HepG2 (cell line): Measurements from ENCODE around the gene ABCG8. TPM values are rescaled to one million over a fixed set of nuclear protein-coding genes. Genes with fewer than 3 reads are reported as not detected.

Source experiments
- ATAC-seq: fragments of 200-7000 bp; cut with Tn5 transposase; 3 replicates; pipeline ENCODE4 v1.9.1; 2020; ENCODE audit warnings: mild to moderate bottlenecking, moderate library complexity
- BruUV-seq: library from RNA; stranded (reverse); fragments of 400-500 nt; replicated peaks from 2 replicates; lab custom pipeline; 2021; lab: Mats Ljungman, UMichigan
- CTCF ChIA-PET: fragments of 300-600 bp; formaldehyde crosslinking; extraction: SDS; loops from one replicate; lab custom pipeline; 2021; ENCODE audit warnings: low total read pairs, inconsistent platforms, low intra/inter-chr PET ratio; lab: Yijun Ruan, JAX
- POLR2A ChIA-PET: fragments of 350-600 bp; sonication (Branson Sonifier 250); formaldehyde crosslinking; loops from one replicate; lab custom pipeline; 2020; ENCODE audit warnings: antibody characterized with exemption, inconsistent platforms; lab: Yijun Ruan, JAX
- DNase-seq: peaks from one replicate; pipeline ENCODE4 v3.0.0-alpha.2; 2015; ENCODE audit warnings: low spot score
- FAIRE-seq: peaks from 3 replicates; lab custom pipeline; 2011; peaks lifted over from hg19 to GRCh38; lab: Jason Lieb, UNC
- H2AFZ ChIP-seq: one replicate; pipeline ENCODE4 v1.6.1; 2011; ENCODE audit warnings: low read length, inconsistent platforms
- H3K27ac ChIP-seq: fragments of 300-600 bp; 3 replicates; pipeline ENCODE4 v1.8.0; 2011; ENCODE audit warnings: mixed run types, mild to moderate bottlenecking, mixed read lengths, low read length, inconsistent platforms; ENCODE audit not compliant: insufficient read depth; ENCODE audit errors: extremely low read length
- H3K27me3 ChIP-seq, 2 experiments: fragments of 200-600 bp in 1 of 2; 2 replicates in 1 of 2; 3 replicates in 1 of 2; pipeline versions ENCODE4 v1.6.0 to v1.8.0; 2011; ENCODE audit warnings: low read length in 2 of 2, mild to moderate bottlenecking in 2 of 2, moderate library complexity in 2 of 2, inconsistent platforms in 1 of 2; ENCODE audit not compliant: insufficient read depth in 2 of 2, control insufficient read depth in 1 of 2
- H3K36me3 ChIP-seq, 2 experiments: fragments of 200-600 bp in 1 of 2; replicated peaks in 1 of 2; 2 replicates in 1 of 2; 3 replicates in 1 of 2; pipeline versions ENCODE4 v1.5.1 to v1.8.0; 2011; ENCODE audit warnings: low read length in 2 of 2, inconsistent platforms in 1 of 2; ENCODE audit not compliant: insufficient read depth in 2 of 2, control insufficient read depth in 1 of 2
- H3K4me1 ChIP-seq: 2 replicates; pipeline ENCODE4 v1.5.1; 2012; ENCODE audit warnings: low read length, inconsistent platforms; ENCODE audit not compliant: insufficient read depth
- H3K4me2 ChIP-seq: 2 replicates; pipeline ENCODE4 v1.6.0; 2011; ENCODE audit warnings: low read depth, low read length, inconsistent platforms
- H3K4me3 ChIP-seq, 3 experiments: fragments of 200-600 bp in 1 of 3; sonication (generic), shearing (Covaris generic) in 1 of 3; replicated peaks in 1 of 3; 2 replicates each; pipeline ENCODE4 v1.5.1; 2011 to 2016; ENCODE audit warnings: low read length in 3 of 3, inconsistent platforms in 2 of 3, low read depth in 2 of 3, mild to moderate bottlenecking in 2 of 3, control low read depth in 1 of 3, mixed read lengths in 1 of 3; ENCODE audit not compliant: insufficient read depth in 1 of 3
- H3K79me2 ChIP-seq: one replicate; pipeline ENCODE4 v1.6.1; 2011; ENCODE audit warnings: low read length, inconsistent platforms; ENCODE audit not compliant: insufficient read depth
- H3K9ac ChIP-seq: 2 replicates; pipeline ENCODE4 v1.6.0; 2011; ENCODE audit warnings: mild to moderate bottlenecking, low read depth, low read length, inconsistent platforms; ENCODE audit not compliant: insufficient read depth
- H3K9me3 ChIP-seq: 2 replicates; pipeline ENCODE4 v1.5.1; 2012; ENCODE audit warnings: mild to moderate bottlenecking, low read length
- H4K20me1 ChIP-seq: 2 replicates; pipeline ENCODE4 v1.6.0; 2011; ENCODE audit warnings: inconsistent platforms, mild to moderate bottlenecking, low read length, moderate library complexity; ENCODE audit not compliant: insufficient read depth
- CREB1 ChIP-seq, 2 experiments: fragments of 450-650 bp in 1 of 2; IDR thresholded peaks; 2 replicates each; pipeline ENCODE4 v1.6.1; 2016 to 2017; ENCODE audit warnings: control low read depth in 1 of 2, mild to moderate bottlenecking in 1 of 2, missing compliant biosample characterization in 1 of 2, missing genetic modification characterization in 1 of 2
- GZF1 ChIP-seq: sonication (generic); formaldehyde crosslinking; IDR thresholded peaks from 2 replicates; pipeline ENCODE4 v1.5.1; 2020; ENCODE audit warnings: mild to moderate bottlenecking, missing genetic modification reagents
- HNRNPL ChIP-seq: fragments of 200-400 bp; formaldehyde crosslinking; IDR thresholded peaks from 2 replicates; pipeline ENCODE4 v1.6.1; 2017; ENCODE audit warnings: mild to moderate bottlenecking, low read depth, low read length
- KDM5B ChIP-seq: sonication (generic); formaldehyde crosslinking; IDR thresholded peaks from 2 replicates; pipeline ENCODE4 v1.4.0; 2020; ENCODE audit warnings: missing genetic modification reagents, mild to moderate bottlenecking, borderline replicate concordance
- MTA1 ChIP-seq: sonication (generic); formaldehyde crosslinking; IDR thresholded peaks from 2 replicates; pipeline ENCODE4 v1.4.0; 2020; ENCODE audit warnings: missing genetic modification reagents, mild to moderate bottlenecking, borderline replicate concordance
- NONO ChIP-seq, 2 experiments: fragments of 450-650 bp in 1 of 2; sonication (generic) in 1 of 2; formaldehyde crosslinking in 1 of 2; IDR thresholded peaks in 1 of 2; conservative IDR thresholded peaks in 1 of 2; 2 replicates each; pipeline versions ENCODE4 v1.6.1 to v1.8.0; 2017 to 2022; ENCODE audit warnings: mild to moderate bottlenecking in 1 of 2, missing genetic modification reagents in 1 of 2, moderate library complexity in 1 of 2
- PAX8 ChIP-seq: sonication (generic); formaldehyde crosslinking; IDR thresholded peaks from 2 replicates; pipeline ENCODE4 v1.8.0; 2022; ENCODE audit warnings: mild to moderate bottlenecking, missing genetic modification reagents, borderline replicate concordance
- SP5 ChIP-seq: IDR thresholded peaks from 2 replicates; pipeline ENCODE4 v1.6.1; 2016; ENCODE audit warnings: low read depth, borderline replicate concordance
- ZBTB38 ChIP-seq: sonication (generic); formaldehyde crosslinking; IDR thresholded peaks from 2 replicates; pipeline ENCODE4 v1.5.1; 2020; ENCODE audit warnings: mild to moderate bottlenecking, missing genetic modification reagents
- ZFP62 ChIP-seq: sonication (generic); formaldehyde crosslinking; IDR thresholded peaks from 2 replicates; pipeline ENCODE4 v1.4.0; 2020; ENCODE audit warnings: missing genetic modification reagents
- ZFY ChIP-seq: sonication (generic); formaldehyde crosslinking; IDR thresholded peaks from 2 replicates; pipeline ENCODE4 v1.4.0; 2020; ENCODE audit warnings: missing genetic modification reagents
- ZNF232 ChIP-seq: sonication (generic); formaldehyde crosslinking; IDR thresholded peaks from 2 replicates; pipeline ENCODE4 v1.4.0; 2020; ENCODE audit warnings: missing genetic modification reagents, borderline replicate concordance
- ZNF362 ChIP-seq: sonication (generic); formaldehyde crosslinking; IDR thresholded peaks from 2 replicates; pipeline ENCODE4 v1.4.0; 2020; ENCODE audit warnings: missing genetic modification reagents, mild to moderate bottlenecking, borderline replicate concordance
- ZNF598 ChIP-seq: sonication (generic); formaldehyde crosslinking; IDR thresholded peaks from 2 replicates; pipeline ENCODE4 v1.5.1; 2020; ENCODE audit warnings: mild to moderate bottlenecking, missing genetic modification reagents, borderline replicate concordance
- ZNF639 ChIP-seq: conservative IDR thresholded peaks from 2 replicates; pipeline ENCODE4 v1.6.1; 2018; ENCODE audit warnings: missing genetic modification reagents
- ZNF691 ChIP-seq: sonication (generic); formaldehyde crosslinking; IDR thresholded peaks from 2 replicates; pipeline ENCODE4 v1.4.0; 2020; ENCODE audit warnings: missing genetic modification reagents, low read depth, mild to moderate bottlenecking, borderline replicate concordance
- WGBS: methylation state at CpG from one replicate; pipeline ENCODE4 v1.1.6; 2017; ENCODE audit warnings: low lambda C conversion rate; 5-methylcytosine and 5-hydroxymethylcytosine counted together
- in situ Hi-C: cut with HindIII; loops from 2 replicates; pipeline ENCODE4 v1.10.0; 2017; ENCODE audit warnings: low pct_unique_long_range_greater_than_20kb; ENCODE audit not compliant: extremely low pct_ligation_motif_present
- intact Hi-C: fragments of 100-400 bp; cut with micrococcal nuclease; formaldehyde crosslinking; loops from one replicate; pipeline ENCODE4 v1.10.0; 2022; ENCODE audit not compliant: unreplicated experiment
- polyA plus RNA-seq, 8 experiments: library from polyadenylated mRNA; depleted of rRNA in 3 of 8; stranded (reverse) in 7 of 8; unstranded in 1 of 8; fragments of >200 nt; fragmentation: Illumina TruSeq in 4 of 8; extraction: Trizol in 4 of 8; gene quantifications; 2 replicates each; pipeline versions ENCODE4 v1.2.1 to v1.2.3, GENCODE V29; 2011 to 2016; ENCODE audit warnings: low read depth in 4 of 8, missing spikeins in 1 of 8, mixed read lengths in 1 of 8; ENCODE audit not compliant: insufficient read depth in 1 of 8
- total RNA-seq, 5 experiments: library from RNA; depleted of rRNA; stranded (reverse); fragments of >200 nt; fragmentation: Illumina TruSeq; extraction: Trizol; gene quantifications; 2 replicates each; pipeline ENCODE4 v1.2.3, GENCODE V29; 2016; ENCODE audit warnings: low read depth in 1 of 5

The ABCG8 gene
- total and polyA plus RNA-seq, 2 of the 13 experiments (the other 11 are each of a cell fraction or from before 2014, with no cell fraction given) = 8.1 to 8.8 TPM

- Histone ChIP-seq H3K4me2 (peak overlapping the region; percentile 89), H3K27me3 (no peaks in the 10 kb centered on the region), H3K4me1 (peaks cover 50% of the 10 kb centered on the region), H3K9ac (peak overlapping the region; percentile 79), H3K4me3 (peak overlapping the region; percentile 64 to 82 (median 79)), H4K20me1 (no peaks in the 10 kb centered on the region), H3K9me3 (no peaks in the 10 kb centered on the region), H3K79me2 (peaks cover 34% of the 10 kb centered on the region), H3K36me3 (peaks cover 2 to 19% of the 10 kb centered on the region in 2 experiments; a peak in 3 of 5 replicates), H3K27ac (peak overlapping the region; percentile 78), H2AFZ (peak overlapping the region; percentile 38)
- ChIA-PET CTCF (no interaction called here), POLR2A (interaction anchor here (0.9 to 2.3 kb wide), 5 partner anchors 13 to 66 kb away, joined by 3 to 8 read pairs (median 3); no protein-coding TSS in a partner anchor)
- WGBS = 38% methylated on average over 15 of the region's 21 CpGs
- ATAC-seq = peak; percentile 28
- in situ Hi-C loops (no loop called here), intact Hi-C loops (loop anchor here (2.0 kb wide), 1 partner anchor 29 kb away; no protein-coding TSS in a partner anchor)
- no TSS peak for BruUV-seq
- DNase-seq = no peak
- FAIRE-seq = no peak
- 0 out of 2 replicates have a peak, but pooled peaks have one; percentile 7 for TF ChIP-seq SP5 (CRISPR knock-in tag)
- 0 out of 2 replicates have a peak, but pooled peaks have one; percentile 2 for TF ChIP-seq KDM5B
- no peak for TF ChIP-seq CREB1 (IDR thresholded peaks at IDR 0.05)
- TF ChIP-seq CREB1 (CRISPR knock-in tag; IDR thresholded peaks at IDR 0.05) = no peak
- 0 out of 2 replicates have a peak, but pooled peaks have one; percentile 52 for TF ChIP-seq ZNF639 (CRISPR knock-in tag)
- 0 out of 2 replicates have a peak, but pooled peaks have one; percentile 14 for TF ChIP-seq GZF1 (CRISPR knock-in tag)
- TF ChIP-seq NONO (IDR thresholded peaks at IDR 0.05) = no peak
- peak; percentile 52; the same call in 1 of the 2 replicates for TF ChIP-seq NONO (CRISPR knock-in tag; conservative IDR thresholded peaks at IDR 0.05)
- peak; percentile 93; the same call in 1 of the 2 replicates for TF ChIP-seq ZBTB38
- TF ChIP-seq ZFP62 (CRISPR knock-in tag) = no peak
- 0 out of 2 replicates have a peak, but pooled peaks have one; percentile 12 for TF ChIP-seq ZNF362 (CRISPR knock-in tag)
- no peak for TF ChIP-seq ZNF232
- no peak for TF ChIP-seq ZFY (CRISPR knock-in tag)
- TF ChIP-seq MTA1 (CRISPR knock-in tag) = 0 out of 2 replicates have a peak, but pooled peaks have one; percentile 51
- TF ChIP-seq HNRNPL = peak; percentile 98
- TF ChIP-seq ZNF598 (CRISPR knock-in tag) = peak; percentile 15; the same call in 1 of the 2 replicates
- peak; percentile 79; the same call in 1 of the 2 replicates for TF ChIP-seq ZNF691 (CRISPR knock-in tag)
- TF ChIP-seq PAX8 (CRISPR knock-in tag) = 0 out of 2 replicates have a peak, but pooled peaks have one; percentile 9
These were observed 776 bp upstream of the ABCG8 start for GRCh38 chr2:43837831-43838559.
